Brain microvascular endothelial cell (primary cell): Measurements from ENCODE around the gene CCDC85A.

Source experiments
- DNase-seq: peaks from one replicate; pipeline ENCODE4 v3.0.0-alpha.2; 2020
- H3K27ac ChIP-seq: fragments of 250-450 bp; sonication (Bioruptor Pico); 2 replicates; pipeline ENCODE4 v1.5.1; 2020; ENCODE audit warnings: mild to moderate bottlenecking, moderate library complexity
- H3K27me3 ChIP-seq: fragments of 250-450 bp; sonication (Bioruptor Pico); replicated peaks from 2 replicates; pipeline ENCODE4 v1.5.1; 2020; ENCODE audit warnings: mild to moderate bottlenecking
- H3K36me3 ChIP-seq: fragments of 250-450 bp; sonication (Bioruptor Pico); replicated peaks from 2 replicates; pipeline ENCODE4 v1.5.1; 2020; ENCODE audit warnings: mild to moderate bottlenecking
- H3K4me3 ChIP-seq: 2 replicates; pipeline ENCODE4 v1.5.1; 2011; ENCODE audit warnings: low read depth, mild to moderate bottlenecking, control low read depth, low read length, moderate library complexity
- CTCF ChIP-seq: IDR thresholded peaks from 2 replicates; pipeline ENCODE4 v1.5.1; 2011; ENCODE audit warnings: low read depth, mild to moderate bottlenecking, moderate library complexity, low read length, control low read depth, inconsistent platforms; ENCODE audit errors: missing control alignments
- in situ Hi-C: cut with HindIII; loops from 2 replicates; pipeline ENCODE4 v1.10.0; 2017; ENCODE audit warnings: low sequenced_read_pairs, low pct_ligation_motif_present

Gene CCDC85A

DNA sequence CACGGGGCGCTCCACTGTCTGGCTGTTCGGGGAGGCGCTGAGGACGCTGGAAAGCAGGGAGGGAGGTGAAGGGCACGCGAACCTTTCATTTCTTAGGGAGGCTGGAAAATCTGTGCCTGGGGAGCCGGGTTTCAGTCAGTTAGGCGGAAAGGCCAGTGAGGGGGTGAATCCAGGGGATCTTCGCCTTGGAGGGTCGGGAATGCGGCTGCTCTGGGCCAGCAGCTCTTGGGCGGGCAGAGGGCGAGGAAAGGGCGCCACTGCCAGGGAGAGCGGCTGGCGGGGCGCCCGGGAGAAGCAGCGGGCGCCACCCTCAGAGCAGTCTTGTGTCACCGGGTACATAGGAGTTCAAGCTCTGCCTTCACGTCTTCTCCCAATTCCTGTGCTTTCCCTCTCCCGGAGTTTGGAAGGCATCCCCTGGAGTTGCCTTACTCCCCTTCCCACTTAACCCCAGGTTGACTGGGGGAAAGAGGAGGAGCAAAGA, 1.4 kb downstream of the CCDC85A start:
- in situ Hi-C loops: loop anchor here (25.0 kb wide), 1 partner anchor 1327 kb away; no protein-coding TSS in a partner anchor
- Histone ChIP-seq H3K27ac (no peak overlapping the region), H3K4me3 (peak overlapping the region; percentile 38), H3K27me3 (peaks cover 36% of the 10 kb centered on the region), H3K36me3 (no peaks in the 10 kb centered on the region)
- no peak for DNase-seq
- TF ChIP-seq CTCF: no peak

DNA sequence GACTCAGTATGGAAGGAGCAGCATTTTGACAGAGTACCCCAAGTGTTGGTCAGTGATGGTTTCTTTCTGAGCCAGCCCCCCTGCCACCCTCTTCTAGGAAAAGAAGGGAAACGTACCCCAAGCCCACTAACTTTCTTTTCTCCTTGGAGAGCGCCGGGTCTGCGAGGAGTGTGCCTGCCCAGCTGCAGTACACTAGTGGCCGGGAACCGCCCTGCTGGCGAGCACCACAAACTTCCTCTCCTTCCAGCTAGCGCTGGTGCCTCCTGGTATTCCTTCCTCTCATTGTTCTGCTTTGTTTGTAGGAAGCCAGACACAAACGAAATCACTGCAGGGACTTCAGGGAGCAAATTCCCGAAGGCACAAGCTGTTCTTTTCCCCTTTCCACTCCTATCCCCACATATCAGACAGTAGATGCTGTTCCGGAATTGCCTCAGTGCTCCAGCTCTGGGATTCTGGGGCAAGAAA, 1.8 kb downstream of the CCDC85A start:
- peak overlapping the region; percentile 38 for H3K4me3 ChIP-seq
- H3K27me3 ChIP-seq: peaks cover 36% of the 10 kb centered on the region
- in situ Hi-C loops: loop anchor here (25.0 kb wide), 1 partner anchor 1327 kb away; no protein-coding TSS in a partner anchor
- no peak for DNase-seq
- no peak overlapping the region for H3K27ac ChIP-seq
- no peaks in the 10 kb centered on the region for H3K36me3 ChIP-seq
- peak; percentile 30 for TF ChIP-seq CTCF

GRCh38 chr2:56191617-56192016, 7.8 kb downstream of the CCDC85A start:
- H3K4me3 ChIP-seq: no peak overlapping the region
- H3K27ac ChIP-seq: no peak overlapping the region
- peaks cover 4% of the 10 kb centered on the region for H3K27me3 ChIP-seq
- TF ChIP-seq CTCF: peak; percentile 60
- in situ Hi-C loops: loop anchor here (25.0 kb wide), 1 partner anchor 1321 kb away; no protein-coding TSS in a partner anchor
- no peak for DNase-seq
- no peaks in the 10 kb centered on the region for H3K36me3 ChIP-seq

DNA sequence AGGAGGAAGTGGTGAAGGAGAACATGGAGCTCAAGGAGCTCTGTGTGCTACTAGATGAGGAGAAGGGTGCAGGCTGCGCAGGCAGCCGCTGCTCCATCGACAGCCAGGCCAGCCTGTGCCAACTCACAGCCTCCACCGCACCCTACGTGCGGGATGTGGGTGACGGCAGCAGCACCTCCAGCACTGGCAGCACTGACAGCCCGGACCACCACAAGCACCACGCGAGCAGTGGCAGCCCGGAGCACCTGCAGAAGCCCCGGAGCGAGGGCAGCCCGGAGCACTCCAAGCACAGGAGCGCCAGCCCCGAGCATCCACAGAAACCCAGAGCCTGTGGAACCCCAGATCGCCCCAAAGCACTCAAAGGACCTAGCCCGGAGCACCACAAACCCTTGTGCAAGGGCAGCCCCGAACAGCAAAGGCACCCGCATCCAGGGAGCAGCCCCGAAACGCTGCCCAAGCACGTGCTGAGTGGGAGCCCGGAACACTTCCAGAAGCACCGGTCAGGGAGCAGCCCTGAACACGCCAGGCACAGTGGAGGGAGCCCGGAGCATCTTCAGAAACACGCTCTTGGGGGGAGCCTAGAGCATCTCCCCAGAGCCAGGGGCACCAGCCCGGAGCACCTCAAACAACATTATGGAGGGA, 9.0 kb downstream of the CCDC85A start:
- Histone ChIP-seq H3K27ac (no peak overlapping the region), H3K4me3 (no peak overlapping the region), H3K27me3 (no peaks in the 10 kb centered on the region), H3K36me3 (no peaks in the 10 kb centered on the region)
- no peak for TF ChIP-seq CTCF
- no peak for DNase-seq
- in situ Hi-C loops: loop anchor here (25.0 kb wide), 1 partner anchor 1320 kb away; no protein-coding TSS in a partner anchor

DNA sequence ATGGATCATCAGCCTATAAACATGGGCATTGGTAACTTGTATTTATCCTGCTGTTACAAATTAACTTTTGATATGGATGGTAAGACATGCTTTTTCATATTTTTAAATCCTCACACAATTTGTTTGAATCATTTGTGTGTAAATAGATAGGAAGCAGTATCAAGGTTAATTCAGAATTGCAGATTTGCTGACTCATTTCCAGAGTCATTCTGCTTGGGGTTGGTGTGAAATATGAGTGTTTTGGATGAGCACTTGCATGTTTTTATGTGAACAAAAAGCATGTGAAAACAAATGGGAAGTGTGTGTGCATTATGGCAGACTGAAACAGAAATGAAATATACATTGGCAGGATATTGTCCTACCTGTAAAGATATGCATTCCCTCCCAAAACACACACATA, 11.8 kb downstream of the CCDC85A start:
- no peak for DNase-seq
- in situ Hi-C loops: loop anchor here (25.0 kb wide), 1 partner anchor 1317 kb away; no protein-coding TSS in a partner anchor
- TF ChIP-seq CTCF: no peak

More for the DNA sequence above, 11.8 kb downstream of the CCDC85A start:
- Histone ChIP-seq H3K27me3 (no peaks in the 10 kb centered on the region), H3K4me3 (no peak overlapping the region), H3K36me3 (no peaks in the 10 kb centered on the region), H3K27ac (no peak overlapping the region)
